ENCODE results near the gene CYP4V2. TPM values are rescaled to one million over a fixed set of nuclear protein-coding genes. Genes with fewer than 3 reads are reported as not detected.

Gene CYP4V2
- polyA plus RNA-seq, 4 donors = 14.3 to 28.8 (median 24.1) TPM

- no peak for DNase-seq (ENCODE audit: low read depth in 4 of 4, low spot score in 2 of 4)
Measured at GRCh38 chr4:186172546-186172945, 18.8 kb upstream of the CYP4V2 start.

DNA sequence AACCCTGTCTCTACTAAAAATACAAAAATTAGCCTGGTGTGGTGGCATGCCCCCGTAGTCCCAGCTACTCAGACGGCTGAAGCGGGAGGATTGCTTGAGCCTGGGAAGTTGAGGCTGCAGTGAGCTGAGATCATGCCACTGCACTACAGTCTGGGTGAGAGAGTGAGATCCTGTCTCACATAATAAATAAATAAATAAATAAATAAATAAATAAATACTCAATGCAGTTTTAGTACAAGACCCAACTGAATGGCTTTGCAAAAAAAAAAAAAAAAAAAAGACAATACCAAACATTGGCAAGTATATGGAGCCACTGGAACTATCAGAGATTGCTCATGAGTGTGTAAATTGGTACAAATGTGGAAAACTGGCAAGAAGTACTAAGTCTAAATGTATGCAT, 3.3 kb upstream of the CYP4V2 start:
- DNase-seq (ENCODE audit: low read depth in 4 of 4, low spot score in 2 of 4) = no peak

GRCh38 chr4:186189656-186190055, 1.7 kb upstream of the CYP4V2 start:
- DNase-seq (ENCODE audit: low read depth in 4 of 4, low spot score in 2 of 4) = no peak

DNA sequence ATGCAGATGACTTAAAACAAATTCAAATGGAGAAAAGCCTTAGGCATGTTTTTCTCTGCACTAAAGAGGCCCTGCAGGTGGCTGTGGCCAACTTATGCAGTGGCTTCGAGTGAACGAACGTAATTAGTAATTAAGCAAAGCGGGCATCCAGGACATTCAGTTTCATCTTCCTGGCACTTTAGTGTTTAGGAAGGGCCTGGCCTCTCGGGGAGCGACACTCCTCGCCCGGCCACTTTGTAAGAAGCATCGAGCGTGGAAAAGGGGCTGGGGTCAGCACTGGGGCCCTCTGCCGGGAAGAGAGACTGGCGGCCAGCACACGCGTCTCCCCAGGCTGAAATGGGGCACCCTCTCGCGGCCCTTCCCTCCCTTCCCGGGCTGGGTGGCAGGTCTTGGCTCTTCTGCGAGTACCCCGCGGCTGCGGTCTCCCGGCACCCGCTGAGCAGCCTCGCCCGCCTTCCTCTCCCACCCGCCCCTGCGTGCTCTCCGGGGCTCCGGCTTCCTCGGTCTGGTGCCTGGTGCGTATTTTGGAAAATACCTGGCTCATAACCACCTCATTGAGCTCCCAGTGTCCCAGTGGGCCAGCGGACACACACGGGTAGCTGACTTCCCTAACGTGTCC, 677 bp upstream of the CYP4V2 start:
- peak in 3 of 4 donors; percentile 23 to 36 (median 24) for DNase-seq (ENCODE audit: low read depth in 4 of 4, low spot score in 2 of 4)

- peak in 3 of 4 donors; percentile 35 to 41 (median 37) for DNase-seq (ENCODE audit: low read depth in 4 of 4, low spot score in 2 of 4)
Measured at GRCh38 chr4:186192066-186192612, 772 bp downstream of the CYP4V2 start.

DNA sequence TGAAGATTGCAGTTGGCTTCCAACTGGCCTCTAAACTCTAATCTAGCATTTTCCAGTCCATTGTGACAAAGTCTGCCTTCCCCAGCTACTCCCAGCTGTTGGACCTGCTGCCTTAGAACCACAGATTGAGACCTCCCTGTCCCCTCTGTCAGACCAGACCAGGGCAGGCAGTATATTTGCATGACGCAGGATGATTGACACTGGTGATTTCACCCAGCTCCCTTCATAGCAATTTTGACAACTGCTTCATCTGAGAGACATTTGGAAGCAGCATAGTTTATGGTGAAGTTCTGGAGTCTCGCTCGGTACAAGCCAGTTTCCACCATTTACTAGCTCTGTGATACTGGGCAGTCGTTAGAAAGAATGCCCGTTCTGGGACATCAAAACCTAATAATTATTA, 2.5 kb downstream of the CYP4V2 start:
- no peak for DNase-seq (ENCODE audit: low read depth in 4 of 4, low spot score in 2 of 4)

DNA sequence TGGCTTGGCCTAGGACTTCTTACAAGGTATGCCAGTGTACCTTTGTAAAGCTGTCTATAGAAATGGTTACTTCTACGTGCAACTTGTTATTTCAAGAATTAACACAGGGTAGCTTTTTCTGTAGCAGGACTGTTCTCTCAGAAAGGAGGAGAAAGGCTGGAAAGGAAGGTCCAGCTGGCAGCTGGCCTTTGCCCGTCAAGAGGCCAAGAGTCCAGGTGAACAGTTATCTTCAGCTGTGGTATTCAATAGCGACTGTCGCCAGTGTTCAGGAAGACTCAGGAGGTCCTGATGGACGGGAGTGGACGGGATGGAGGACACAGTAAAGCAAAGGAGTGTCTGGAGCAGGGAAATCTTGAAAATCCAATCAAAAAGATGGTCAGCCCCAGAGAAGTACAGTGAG, 4.7 kb downstream of the CYP4V2 start:
- DNase-seq (ENCODE audit: low read depth in 4 of 4, low spot score in 2 of 4) = no peak

GRCh38 chr4:186200516-186200915, 9.1 kb downstream of the CYP4V2 start:
- DNase-seq (ENCODE audit: low read depth in 4 of 4, low spot score in 2 of 4) = no peak

- no peak for DNase-seq (ENCODE audit: low read depth in 4 of 4, low spot score in 2 of 4)
Measured at GRCh38 chr4:186201010-186201409, 9.6 kb downstream of the CYP4V2 start.

- no peak for DNase-seq (ENCODE audit: low read depth in 4 of 4, low spot score in 2 of 4)
Measured at GRCh38 chr4:186201535-186202230, 10.3 kb downstream of the CYP4V2 start.

DNA sequence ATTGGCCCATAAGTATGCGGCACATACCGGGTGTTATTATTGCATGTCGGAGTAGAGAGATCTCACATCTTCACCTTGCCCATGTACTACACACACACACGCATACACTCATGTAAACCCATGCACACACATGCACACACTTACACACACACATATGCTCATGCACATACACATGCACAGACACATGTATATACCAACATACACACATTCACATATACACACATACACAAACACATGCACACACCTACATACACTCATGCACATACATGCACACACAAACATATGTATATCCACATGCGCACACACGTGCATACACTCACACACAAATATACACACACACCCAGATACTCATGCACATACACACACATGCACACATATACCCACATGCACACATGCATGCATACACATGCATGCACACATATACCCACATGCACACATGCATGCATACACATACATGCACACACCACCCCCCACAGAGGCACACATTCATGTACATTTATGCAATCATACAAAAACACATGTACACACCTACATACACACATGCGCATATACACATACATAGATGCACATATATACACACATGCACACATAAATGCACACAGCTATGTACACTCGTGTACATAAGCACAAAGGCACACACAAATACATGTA, 11.2 kb downstream of the CYP4V2 start:
- DNase-seq (ENCODE audit: low read depth in 4 of 4, low spot score in 2 of 4) = no peak

GRCh38 chr4:186203406-186203805, 12.0 kb downstream of the CYP4V2 start:
- DNase-seq (ENCODE audit: low read depth in 4 of 4, low spot score in 2 of 4) = peak in 1 of 4 donors; percentile 31

- no peak for DNase-seq (ENCODE audit: low read depth in 4 of 4, low spot score in 2 of 4)
Measured at GRCh38 chr4:186204103-186204559, 12.8 kb downstream of the CYP4V2 start.

- DNase-seq (ENCODE audit: low read depth in 4 of 4, low spot score in 2 of 4) = no peak
Measured at GRCh38 chr4:186204686-186205085, 13.3 kb downstream of the CYP4V2 start.

DNA sequence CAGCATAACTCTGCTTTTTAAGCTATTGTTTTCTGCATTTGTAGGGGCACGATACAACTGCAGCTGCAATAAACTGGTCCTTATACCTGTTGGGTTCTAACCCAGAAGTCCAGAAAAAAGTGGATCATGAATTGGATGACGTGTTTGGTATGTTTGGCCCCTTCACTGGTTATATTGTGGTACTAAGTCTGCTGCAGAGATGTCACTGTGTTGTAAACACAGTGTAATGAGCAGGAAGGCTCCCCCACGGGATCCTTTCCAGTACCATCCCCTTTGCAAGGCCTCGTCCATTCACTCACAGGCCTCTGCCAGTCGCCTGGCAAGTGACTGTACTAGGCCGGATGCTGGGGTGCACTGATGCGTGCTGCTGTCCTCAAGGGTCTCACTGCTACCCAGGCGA, 13.8 kb downstream of the CYP4V2 start:
- DNase-seq (ENCODE audit: low read depth in 4 of 4, low spot score in 2 of 4) = no peak

- DNase-seq (ENCODE audit: low read depth in 4 of 4, low spot score in 2 of 4) = no peak
Measured at GRCh38 chr4:186216465-186217024, 25.2 kb downstream of the CYP4V2 start.

- DNase-seq (ENCODE audit: low read depth in 4 of 4, low spot score in 2 of 4) = no peak
Measured at GRCh38 chr4:186217733-186218293, 26.4 kb downstream of the CYP4V2 start.

DNA sequence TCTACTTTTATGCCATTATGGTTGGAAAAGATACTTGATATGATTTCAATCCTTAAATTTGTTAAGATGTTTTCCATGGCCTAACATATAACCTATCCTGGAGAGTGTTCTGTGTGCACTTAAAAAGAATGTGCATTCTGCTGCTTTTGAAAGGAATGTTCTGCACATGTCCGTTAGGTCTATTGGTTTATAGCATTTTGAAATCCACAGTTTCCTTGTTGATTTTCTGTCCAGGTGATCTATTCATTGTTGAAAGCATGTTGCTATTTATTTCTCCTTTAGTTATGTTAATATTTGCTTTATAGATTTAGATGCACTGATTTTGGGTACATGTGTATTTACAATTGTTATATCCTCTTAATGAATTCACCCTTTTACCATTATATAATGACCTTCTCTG, 30.3 kb downstream of the CYP4V2 start:
- DNase-seq (ENCODE audit: low read depth in 4 of 4, low spot score in 2 of 4) = no peak

DNA sequence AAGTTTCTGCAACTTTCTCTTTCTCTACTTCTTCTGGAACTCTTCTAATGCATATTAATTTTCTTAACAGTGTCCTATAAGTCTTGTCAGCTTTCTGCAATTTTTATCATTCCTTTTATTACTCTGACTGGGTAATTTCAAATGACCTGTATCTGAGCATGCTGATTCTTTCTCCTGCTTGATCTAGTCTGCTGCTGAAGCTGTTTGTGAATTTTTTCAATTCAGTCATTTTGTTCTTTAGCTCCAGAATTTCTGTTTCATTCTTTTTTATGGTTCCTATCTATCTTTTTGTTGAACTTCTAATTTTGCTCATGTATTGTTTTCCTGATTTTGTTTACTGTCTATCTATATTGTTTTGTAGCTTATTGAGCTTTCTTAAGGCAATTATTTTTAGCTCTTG, 34.5 kb downstream of the CYP4V2 start:
- DNase-seq (ENCODE audit: low read depth in 4 of 4, low spot score in 2 of 4) = no peak

DNA sequence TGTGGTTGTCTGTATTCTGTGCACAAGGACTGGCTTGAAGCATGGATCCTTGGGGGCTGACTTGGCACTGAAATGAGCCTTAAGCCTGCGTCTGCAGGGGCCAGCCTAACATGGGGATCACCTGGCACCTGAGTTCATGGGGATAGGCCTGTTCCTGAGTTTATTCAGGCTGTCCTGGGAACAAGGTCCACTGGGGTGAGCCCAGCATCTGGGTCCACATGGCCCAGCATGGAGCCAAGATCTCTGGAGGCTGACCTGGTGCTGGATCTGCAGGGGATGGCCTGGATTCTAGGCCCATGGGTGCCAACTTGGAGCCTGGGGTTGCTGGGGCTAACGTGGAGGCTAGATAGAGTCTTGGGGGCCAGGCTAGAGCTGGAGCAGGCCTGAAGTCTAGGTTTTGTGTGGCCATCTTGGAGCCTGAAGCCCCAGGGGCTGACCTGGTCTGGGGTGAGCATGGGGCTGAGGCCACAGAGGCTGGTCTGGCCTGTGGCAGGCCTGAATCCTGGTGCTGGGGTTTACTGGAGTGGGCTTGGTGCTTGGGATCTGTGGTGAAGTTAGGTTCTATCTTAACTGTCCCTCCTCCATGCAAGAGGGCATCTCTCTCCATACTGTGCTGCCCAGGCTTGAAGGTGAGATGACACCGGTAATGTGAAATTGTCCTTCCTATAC, 35.3 kb downstream of the CYP4V2 start:
- DNase-seq (ENCODE audit: low read depth in 4 of 4, low spot score in 2 of 4) = no peak

Measured in left renal cortex interstitium (tissue), 4 donors.